ENCODE data around the gene FAM83B. TPM values are rescaled to one million over a fixed set of nuclear protein-coding genes. Genes with fewer than 3 reads are reported as not detected.

FAM83B gene
- total and polyA plus RNA-seq, 10 of the 15 experiments (the other 5 are each of a cell fraction or from before 2014, with no cell fraction given): 0.05 TPM; not detected in 9

DNA sequence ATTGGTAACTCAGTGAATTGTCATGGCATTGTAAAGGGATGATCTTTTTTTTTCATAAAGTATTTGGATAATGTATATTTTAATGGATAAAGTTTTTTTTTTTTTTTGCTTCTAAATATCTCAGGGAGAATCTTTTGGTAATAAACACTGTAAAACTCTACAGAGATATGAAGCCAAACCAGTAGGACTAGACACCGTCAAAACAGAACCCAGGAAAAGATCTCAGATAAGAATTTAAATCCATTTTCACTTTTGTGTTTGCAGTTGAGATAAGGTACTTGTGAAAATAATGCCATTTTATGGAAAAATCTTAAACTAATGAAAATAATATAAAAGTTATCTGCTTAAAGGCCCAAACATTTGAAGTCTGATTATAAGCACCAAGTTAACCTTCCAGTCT, 27.0 kb downstream of the FAM83B start:
- intact Hi-C loops (cut with micrococcal nuclease; ENCODE audit: unreplicated experiment): no loop called here
- Histone ChIP-seq H3K9ac (ENCODE audit: control insufficient read depth, insufficient read depth, low read length) (no peak overlapping the region), H3K27ac (ENCODE audit: control insufficient read depth, insufficient read depth) (no peak overlapping the region), H3K36me3 (ENCODE audit: control insufficient read depth in 2 of 2, insufficient read depth in 2 of 2, low read length in 1 of 2) (no peaks in the 10 kb centered on the region), H3K79me2 (ENCODE audit: control insufficient read depth, insufficient read depth, low read length) (no peaks in the 10 kb centered on the region), H3K4me2 (ENCODE audit: control insufficient read depth, insufficient read depth) (no peak overlapping the region), H3K4me1 (ENCODE audit: control insufficient read depth, insufficient read depth, low read length) (no peaks in the 10 kb centered on the region), H3K27me3 (replicated peaks in 1 of 2; ENCODE audit: control insufficient read depth in 2 of 2, insufficient read depth in 2 of 2, low read length in 1 of 2) (no peaks in the 10 kb centered on the region), H4K20me1 (ENCODE audit: control insufficient read depth, insufficient read depth) (no peaks in the 10 kb centered on the region), H3K4me3 (no peak overlapping the region), H2AFZ (ENCODE audit: control insufficient read depth, low read depth, low read length) (no peak overlapping the region), H3K9me3 (replicated peaks; ENCODE audit: control insufficient read depth, insufficient read depth, low read length) (no peaks in the 10 kb centered on the region)
- POLR2A ChIA-PET: interaction anchor here (0.7 kb wide), 1 partner anchor 205 kb away, joined by 6 read pairs; no protein-coding TSS in a partner anchor
- SMC1A ChIA-PET (ENCODE audit: uncharacterized antibody, unreplicated experiment): no interaction called here
- ATAC-seq (no peak), DNase-seq (ENCODE audit: low read depth, low spot score) (no peak), FAIRE-seq (no peak)
- no peak for TF ChIP-seq TCF3 (IDR thresholded peaks at IDR 0.05; ENCODE audit: borderline replicate concordance, insufficient read depth, low read depth, low read length)
- no peak for TF ChIP-seq CEBPB (IDR thresholded peaks at IDR 0.05; ENCODE audit: borderline replicate concordance in 1 of 2, low read depth in 2 of 2, low read length in 2 of 2)
- TF ChIP-seq ATF7 (IDR thresholded peaks at IDR 0.05; ENCODE audit: low read depth): no peak
- TF ChIP-seq IRF4 (IDR thresholded peaks at IDR 0.05; ENCODE audit: low read depth, low read length): no peak
- TF ChIP-seq, protein P1, sequence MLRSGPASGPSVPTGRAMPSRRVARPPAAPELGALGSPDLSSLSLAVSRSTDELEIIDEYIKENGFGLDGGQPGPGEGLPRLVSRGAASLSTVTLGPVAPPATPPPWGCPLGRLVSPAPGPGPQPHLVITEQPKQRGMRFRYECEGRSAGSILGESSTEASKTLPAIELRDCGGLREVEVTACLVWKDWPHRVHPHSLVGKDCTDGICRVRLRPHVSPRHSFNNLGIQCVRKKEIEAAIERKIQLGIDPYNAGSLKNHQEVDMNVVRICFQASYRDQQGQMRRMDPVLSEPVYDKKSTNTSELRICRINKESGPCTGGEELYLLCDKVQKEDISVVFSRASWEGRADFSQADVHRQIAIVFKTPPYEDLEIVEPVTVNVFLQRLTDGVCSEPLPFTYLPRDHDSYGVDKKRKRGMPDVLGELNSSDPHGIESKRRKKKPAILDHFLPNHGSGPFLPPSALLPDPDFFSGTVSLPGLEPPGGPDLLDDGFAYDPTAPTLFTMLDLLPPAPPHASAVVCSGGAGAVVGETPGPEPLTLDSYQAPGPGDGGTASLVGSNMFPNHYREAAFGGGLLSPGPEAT (IDR thresholded peaks at IDR 0.05; ENCODE audit: low read depth): no peak
- no peak for TF ChIP-seq GABPA (IDR thresholded peaks at IDR 0.05; ENCODE audit: low read depth)
- TF ChIP-seq, protein P2, sequence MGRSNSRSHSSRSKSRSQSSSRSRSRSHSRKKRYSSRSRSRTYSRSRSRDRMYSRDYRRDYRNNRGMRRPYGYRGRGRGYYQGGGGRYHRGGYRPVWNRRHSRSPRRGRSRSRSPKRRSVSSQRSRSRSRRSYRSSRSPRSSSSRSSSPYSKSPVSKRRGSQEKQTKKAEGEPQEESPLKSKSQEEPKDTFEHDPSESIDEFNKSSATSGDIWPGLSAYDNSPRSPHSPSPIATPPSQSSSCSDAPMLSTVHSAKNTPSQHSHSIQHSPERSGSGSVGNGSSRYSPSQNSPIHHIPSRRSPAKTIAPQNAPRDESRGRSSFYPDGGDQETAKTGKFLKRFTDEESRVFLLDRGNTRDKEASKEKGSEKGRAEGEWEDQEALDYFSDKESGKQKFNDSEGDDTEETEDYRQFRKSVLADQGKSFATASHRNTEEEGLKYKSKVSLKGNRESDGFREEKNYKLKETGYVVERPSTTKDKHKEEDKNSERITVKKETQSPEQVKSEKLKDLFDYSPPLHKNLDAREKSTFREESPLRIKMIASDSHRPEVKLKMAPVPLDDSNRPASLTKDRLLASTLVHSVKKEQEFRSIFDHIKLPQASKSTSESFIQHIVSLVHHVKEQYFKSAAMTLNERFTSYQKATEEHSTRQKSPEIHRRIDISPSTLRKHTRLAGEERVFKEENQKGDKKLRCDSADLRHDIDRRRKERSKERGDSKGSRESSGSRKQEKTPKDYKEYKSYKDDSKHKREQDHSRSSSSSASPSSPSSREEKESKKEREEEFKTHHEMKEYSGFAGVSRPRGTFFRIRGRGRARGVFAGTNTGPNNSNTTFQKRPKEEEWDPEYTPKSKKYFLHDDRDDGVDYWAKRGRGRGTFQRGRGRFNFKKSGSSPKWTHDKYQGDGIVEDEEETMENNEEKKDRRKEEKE (IDR thresholded peaks at IDR 0.05): no peak
- TF ChIP-seq BMI1 (IDR thresholded peaks at IDR 0.05; ENCODE audit: borderline replicate concordance): no peak
- no peak for TF ChIP-seq PAX5 (IDR thresholded peaks at IDR 0.05; ENCODE audit: borderline replicate concordance, low read depth, low read length)
- TF ChIP-seq NFYB (IDR thresholded peaks at IDR 0.05; ENCODE audit: insufficient read depth, low read depth, low read length): no peak
- no peak for TF ChIP-seq KLF5 (IDR thresholded peaks at IDR 0.05; ENCODE audit: partially characterized antibody)
- no peak for TF ChIP-seq MTA2 (IDR thresholded peaks at IDR 0.05; ENCODE audit: low read depth)
- TF ChIP-seq NFXL1 (IDR thresholded peaks at IDR 0.05; ENCODE audit: borderline replicate concordance): no peak
- TF ChIP-seq EGR1 (IDR thresholded peaks at IDR 0.05; ENCODE audit: borderline replicate concordance in 1 of 2, low read depth in 2 of 2, low read length in 2 of 2): no peak
- in situ Hi-C loops (cut with MboI): no loop called here
- CTCF ChIA-PET: no interaction called here
- no TSS peak for BruUV-seq (replicated peaks)
- 41% methylated on average over 1 of the region's 1 CpG for WGBS (ENCODE audit: insufficient coverage, insufficient replicate concordance, low lambda C conversion rate, missing lambda C conversion rate)
- RAD21 ChIA-PET (ENCODE audit: unreplicated experiment): interaction anchor here (0.7 kb wide), 1 partner anchor 20 kb away, joined by 3 read pairs; no protein-coding TSS in a partner anchor

All from GM12878 (cell line).